Measurements from ENCODE around the gene INTS7.
"Not testable (repeated sequence)": the region's sequence is repeated elsewhere in the genome, so short reads cannot be mapped to it uniquely, and the experiment has no call there.

The INTS7 gene

GRCh38 chr1:212002536-212002935 lies 32.8 kb downstream of the INTS7 start:
- no peak for TF ChIP-seq CTCF (conservative IDR thresholded peaks at IDR 0.05)
- no peak overlapping the region for H3K27ac ChIP-seq

DNA sequence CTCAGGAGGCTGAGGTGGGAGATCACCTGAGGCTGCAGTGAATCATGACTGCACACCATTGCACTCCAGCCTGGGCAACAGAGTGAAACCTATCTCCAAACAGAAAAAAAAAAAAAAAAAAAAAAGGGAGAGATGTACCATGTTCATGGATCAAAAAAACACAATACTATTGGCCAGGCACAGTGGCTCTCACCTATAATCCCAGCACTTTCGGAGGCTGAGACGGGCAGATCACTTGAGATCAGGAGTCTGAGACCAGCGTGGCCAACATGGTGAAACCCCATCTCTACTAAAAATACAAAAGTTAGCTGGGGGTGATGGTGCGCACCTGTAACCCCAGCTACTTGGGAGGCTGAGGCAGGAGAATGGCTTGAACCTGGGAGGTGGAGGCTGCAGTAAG lies 37.9 kb downstream of the INTS7 start:
- not testable (repeated sequence) for H3K27ac ChIP-seq

GRCh38 chr1:211991695-211992094 lies 43.7 kb downstream of the INTS7 start:
- TF ChIP-seq CTCF (conservative IDR thresholded peaks at IDR 0.05): no peak
- no peak overlapping the region for H3K27ac ChIP-seq

GRCh38 chr1:211986628-211987254 lies 48.6 kb downstream of the INTS7 start:
- H3K27ac ChIP-seq: no peak overlapping the region
- no peak for TF ChIP-seq CTCF (conservative IDR thresholded peaks at IDR 0.05)

DNA sequence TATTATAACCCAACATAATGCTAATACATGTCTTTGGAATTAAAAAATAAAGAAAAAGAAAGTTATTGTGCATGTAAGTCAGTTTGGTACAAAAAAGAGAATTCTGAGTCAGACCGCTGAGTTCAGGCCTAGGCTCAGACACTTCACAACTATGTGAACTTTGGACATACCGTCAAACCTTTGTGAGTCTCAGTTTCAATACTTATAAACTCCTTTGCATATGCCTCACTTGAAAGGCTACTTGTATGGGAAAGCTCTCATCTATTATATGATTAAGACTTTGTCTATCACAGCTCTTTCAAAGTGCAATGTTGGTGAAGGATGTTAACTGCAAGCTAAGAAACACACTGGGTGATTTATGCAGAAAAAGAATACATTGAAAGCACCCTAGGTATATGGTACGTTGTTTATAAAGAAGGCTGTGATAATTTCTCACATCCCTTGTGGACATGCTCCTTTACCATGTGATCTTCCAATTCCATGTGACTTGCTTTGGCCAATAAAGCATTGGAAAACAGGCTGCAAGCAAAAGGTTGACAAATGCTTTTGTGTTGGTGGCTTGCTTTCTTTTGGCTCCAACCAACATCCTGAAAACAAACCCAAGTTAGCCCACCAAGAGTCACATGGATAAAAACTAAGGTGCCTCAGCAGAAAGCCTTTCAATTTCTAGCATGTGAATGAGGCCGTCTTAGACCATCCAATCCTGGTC lies 49.6 kb downstream of the INTS7 start:
- no peak overlapping the region for H3K27ac ChIP-seq
- no peak for TF ChIP-seq CTCF (conservative IDR thresholded peaks at IDR 0.05)

- no peak overlapping the region for H3K27ac ChIP-seq
- TF ChIP-seq CTCF (conservative IDR thresholded peaks at IDR 0.05): no peak
Measured at GRCh38 chr1:211978596-211978995, 56.8 kb downstream of the INTS7 start.

GRCh38 chr1:211975152-211975941 lies 60.0 kb downstream of the INTS7 start:
- no peak overlapping the region for H3K27ac ChIP-seq

More at GRCh38 chr1:211975152-211975941, 60.0 kb downstream of the INTS7 start:
- TF ChIP-seq CTCF (conservative IDR thresholded peaks at IDR 0.05): no peak
